ENCODE results near the gene MAGI2. TPM values are rescaled to one million over a fixed set of nuclear protein-coding genes. Genes with fewer than 3 reads are reported as not detected.

Gene MAGI2
- total RNA-seq, 2 donors from 2014 or later: 10.3 to 19.2 TPM

DNA sequence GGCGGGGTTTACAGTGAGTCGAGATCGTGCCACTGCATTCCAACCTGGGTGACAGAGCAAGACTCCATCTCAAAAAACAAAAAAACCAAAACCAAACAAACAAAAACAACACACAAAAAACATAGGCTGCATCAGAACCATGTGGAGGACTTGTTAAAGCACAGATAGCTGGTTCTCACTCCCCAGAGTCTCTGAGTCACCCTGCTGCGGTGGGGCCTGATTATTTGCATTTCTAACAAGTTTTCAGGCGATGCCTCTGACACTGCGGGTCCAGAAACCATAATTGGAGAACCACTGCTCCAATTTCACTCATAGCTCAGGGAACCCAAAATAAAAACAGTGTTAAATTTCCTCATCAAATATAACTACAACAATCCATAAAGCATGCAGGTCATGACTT is 816.7 kb downstream of the MAGI2 start:
- Mint-ChIP-seq H3K27me3 (ENCODE audit: insufficient read depth) (no peaks in the 10 kb centered on the region), H3K27ac (no peak overlapping the region), H3K9me3 (no peaks in the 10 kb centered on the region), H3K36me3 (ENCODE audit: low read depth) (no peaks in the 10 kb centered on the region), H3K4me1 (peaks cover 5% of the 10 kb centered on the region), H3K4me3 (no peak overlapping the region)
- DNase-seq: no peak
- WGBS, 2 experiments (ENCODE audit: insufficient coverage in 1 of 2, insufficient read length in 1 of 2): 86 to 90% methylated on average over 3 to 6 of the region's 6 CpGs
- TF ChIP-seq, protein P1, sequence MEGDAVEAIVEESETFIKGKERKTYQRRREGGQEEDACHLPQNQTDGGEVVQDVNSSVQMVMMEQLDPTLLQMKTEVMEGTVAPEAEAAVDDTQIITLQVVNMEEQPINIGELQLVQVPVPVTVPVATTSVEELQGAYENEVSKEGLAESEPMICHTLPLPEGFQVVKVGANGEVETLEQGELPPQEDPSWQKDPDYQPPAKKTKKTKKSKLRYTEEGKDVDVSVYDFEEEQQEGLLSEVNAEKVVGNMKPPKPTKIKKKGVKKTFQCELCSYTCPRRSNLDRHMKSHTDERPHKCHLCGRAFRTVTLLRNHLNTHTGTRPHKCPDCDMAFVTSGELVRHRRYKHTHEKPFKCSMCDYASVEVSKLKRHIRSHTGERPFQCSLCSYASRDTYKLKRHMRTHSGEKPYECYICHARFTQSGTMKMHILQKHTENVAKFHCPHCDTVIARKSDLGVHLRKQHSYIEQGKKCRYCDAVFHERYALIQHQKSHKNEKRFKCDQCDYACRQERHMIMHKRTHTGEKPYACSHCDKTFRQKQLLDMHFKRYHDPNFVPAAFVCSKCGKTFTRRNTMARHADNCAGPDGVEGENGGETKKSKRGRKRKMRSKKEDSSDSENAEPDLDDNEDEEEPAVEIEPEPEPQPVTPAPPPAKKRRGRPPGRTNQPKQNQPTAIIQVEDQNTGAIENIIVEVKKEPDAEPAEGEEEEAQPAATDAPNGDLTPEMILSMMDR (conservative IDR thresholded peaks at IDR 0.05): no peak
- H3K9me3 ChIP-seq (ENCODE audit: control insufficient read depth, low read length): no peaks in the 10 kb centered on the region
- H3K9ac ChIP-seq (ENCODE audit: extremely low read depth, low read length, poor library complexity, severe bottlenecking): no peak overlapping the region
- no peaks in the 10 kb centered on the region for H3K4me1 ChIP-seq (ENCODE audit: control insufficient read depth, insufficient read depth, low read length)
- no peaks in the 10 kb centered on the region for H3K36me3 ChIP-seq (ENCODE audit: control insufficient read depth, insufficient read depth, low read length)
- no peak overlapping the region for H3K27ac ChIP-seq (ENCODE audit: low read depth, low read length)
- no peak overlapping the region for H3K4me3 ChIP-seq (ENCODE audit: low read length)
- no peaks in the 10 kb centered on the region for H3K27me3 ChIP-seq (ENCODE audit: control insufficient read depth, insufficient read depth, low read length, poor library complexity, severe bottlenecking)

DNA sequence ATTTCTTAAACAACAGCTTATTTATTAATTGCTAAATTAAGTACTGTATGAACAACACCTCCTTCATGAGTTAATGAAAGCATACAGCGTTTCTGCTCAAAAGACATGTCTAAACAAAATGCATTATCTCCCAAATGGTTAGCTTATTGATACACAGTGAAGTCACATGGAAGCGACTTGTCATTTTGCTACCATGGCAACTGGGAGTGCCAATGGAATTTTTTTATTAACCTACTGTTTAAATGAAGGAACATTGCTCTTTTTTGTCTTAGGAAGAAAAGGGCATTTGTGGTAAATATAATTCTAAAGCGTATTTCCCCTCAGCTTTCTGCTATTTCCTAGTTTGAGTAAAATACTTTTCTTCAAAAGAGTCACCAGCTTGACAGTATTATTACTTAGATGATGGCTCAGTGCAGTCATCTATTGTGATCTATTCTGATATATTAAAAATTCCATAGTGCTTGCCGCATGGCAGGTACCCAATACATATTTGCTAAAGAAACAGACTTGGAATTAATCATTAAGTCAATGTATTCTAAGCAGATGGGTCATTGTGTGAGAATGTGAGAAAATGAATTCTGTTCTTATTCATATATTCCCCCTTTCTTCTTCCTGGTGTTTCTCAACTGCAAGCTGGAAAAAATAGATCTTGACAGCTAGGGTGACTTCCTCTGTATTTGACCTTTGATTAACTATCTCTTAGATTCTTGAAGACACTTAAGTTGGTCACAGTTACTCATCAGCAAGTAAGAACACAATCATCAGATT is 818.3 kb downstream of the MAGI2 start:
- Histone ChIP-seq H3K4me3 (ENCODE audit: low read length) (no peak overlapping the region), H3K27ac (ENCODE audit: low read depth, low read length) (peak overlapping the region; percentile 78), H3K9me3 (ENCODE audit: control insufficient read depth, low read length) (no peaks in the 10 kb centered on the region), H3K36me3 (ENCODE audit: control insufficient read depth, insufficient read depth, low read length) (no peaks in the 10 kb centered on the region), H3K27me3 (ENCODE audit: control insufficient read depth, insufficient read depth, low read length, poor library complexity, severe bottlenecking) (no peaks in the 10 kb centered on the region), H3K9ac (ENCODE audit: extremely low read depth, low read length, poor library complexity, severe bottlenecking) (no peak overlapping the region), H3K4me1 (ENCODE audit: control insufficient read depth, insufficient read depth, low read length) (no peaks in the 10 kb centered on the region)
- Mint-ChIP-seq H3K27ac (no peak overlapping the region), H3K4me3 (no peak overlapping the region), H3K36me3 (ENCODE audit: low read depth) (no peaks in the 10 kb centered on the region), H3K9me3 (no peaks in the 10 kb centered on the region), H3K4me1 (peaks cover 5% of the 10 kb centered on the region), H3K27me3 (ENCODE audit: insufficient read depth) (no peaks in the 10 kb centered on the region)
- TF ChIP-seq, protein P1 (conservative IDR thresholded peaks at IDR 0.05): no peak
- WGBS, 2 experiments (ENCODE audit: insufficient coverage in 1 of 2, insufficient read length in 1 of 2): 81 to 93% methylated on average over 2 to 4 of the region's 4 CpGs
- no peak for DNase-seq

- Histone ChIP-seq H3K4me1 (ENCODE audit: control insufficient read depth, insufficient read depth, low read length) (no peaks in the 10 kb centered on the region), H3K4me3 (ENCODE audit: low read length) (no peak overlapping the region), H3K9me3 (ENCODE audit: control insufficient read depth, low read length) (no peaks in the 10 kb centered on the region), H3K27me3 (ENCODE audit: control insufficient read depth, insufficient read depth, low read length, poor library complexity, severe bottlenecking) (no peaks in the 10 kb centered on the region), H3K9ac (ENCODE audit: extremely low read depth, low read length, poor library complexity, severe bottlenecking) (no peak overlapping the region), H3K27ac (ENCODE audit: low read depth, low read length) (no peak overlapping the region), H3K36me3 (ENCODE audit: control insufficient read depth, insufficient read depth, low read length) (no peaks in the 10 kb centered on the region)
- H3K27me3 Mint-ChIP-seq (ENCODE audit: insufficient read depth): no peaks in the 10 kb centered on the region
- TF ChIP-seq, protein P1 (conservative IDR thresholded peaks at IDR 0.05): no peak
- H3K4me1 Mint-ChIP-seq: peaks cover 5% of the 10 kb centered on the region
- no peak for DNase-seq
- WGBS, 2 experiments (ENCODE audit: insufficient coverage in 1 of 2, insufficient read length in 1 of 2): 92 to 99% methylated on average over 1 of the region's 1 CpG
- H3K27ac Mint-ChIP-seq: peak overlapping the region; percentile 12
- H3K36me3 Mint-ChIP-seq (ENCODE audit: low read depth): no peaks in the 10 kb centered on the region
- no peak overlapping the region for H3K4me3 Mint-ChIP-seq
- no peaks in the 10 kb centered on the region for H3K9me3 Mint-ChIP-seq
Observed at GRCh38 chr7:78634093-78634492, 819.4 kb downstream of the MAGI2 start.
